WTC11 (cell line): ENCODE results near the gene DEDD2. TPM values are rescaled to one million over a fixed set of nuclear protein-coding genes. Genes with fewer than 3 reads are reported as not detected.

Source experiments
- ATAC-seq: fragments of 200-7000 bp; cut with Tn5 transposase; 2 replicates; pipeline ENCODE4 v1.10.0; 2021; ENCODE audit warnings: mild to moderate bottlenecking, moderate library complexity
- CTCF ChIA-PET: fragments of 300-600 bp; sonication (Branson Sonifier 250); formaldehyde crosslinking; loops from one replicate; lab custom pipeline; 2021; ENCODE audit warnings: antibody characterized with exemption; lab: Charles Lee
- POLR2A ChIA-PET: fragments of 350-600 bp; sonication (Branson Sonifier 250); formaldehyde crosslinking; loops from one replicate; lab custom pipeline; 2021; ENCODE audit warnings: antibody characterized with exemption; lab: Charles Lee
- DNase-seq: peaks from one replicate; pipeline ENCODE4 v3.0.0; 2021; ENCODE audit warnings: low spot score
- H3K27ac Mint-ChIP-seq: 2 replicates; pipeline ENCODE4 v1.8.0; 2021; ENCODE audit warnings: mixed read lengths
- H3K27me3 Mint-ChIP-seq: 2 replicates; pipeline ENCODE4 v1.8.0; 2021; ENCODE audit warnings: low read depth, mild to moderate bottlenecking, moderate library complexity, mixed read lengths
- H3K36me3 Mint-ChIP-seq: 2 replicates; pipeline ENCODE4 v1.8.0; 2021; ENCODE audit warnings: mixed read lengths
- H3K4me1 Mint-ChIP-seq: 2 replicates; pipeline ENCODE4 v1.8.0; 2022; ENCODE audit warnings: mixed read lengths
- H3K4me3 Mint-ChIP-seq: 2 replicates; pipeline ENCODE4 v1.8.0; 2021; ENCODE audit warnings: mild to moderate bottlenecking, moderate library complexity, mixed read lengths
- H3K9me3 Mint-ChIP-seq: 2 replicates; pipeline ENCODE4 v1.8.0; 2021; ENCODE audit warnings: mixed read lengths
- AFF4 ChIP-seq: sonication (generic); formaldehyde crosslinking; IDR thresholded peaks from 2 replicates; pipeline ENCODE4 v1.8.1; 2023; ENCODE audit warnings: mild to moderate bottlenecking, missing genetic modification reagents, borderline replicate concordance
- MLX ChIP-seq: sonication (generic); formaldehyde crosslinking; IDR thresholded peaks from 2 replicates; pipeline ENCODE4 v1.8.1; 2023; ENCODE audit warnings: mild to moderate bottlenecking, missing genetic modification reagents, moderate library complexity
- SOX15 ChIP-seq: fragments of 250-450 bp; sonication (Bioruptor Pico); IDR thresholded peaks from 2 replicates; pipeline ENCODE4 v1.9.0; 2021; ENCODE audit warnings: mild to moderate bottlenecking
- SP1 ChIP-seq: sonication (generic); formaldehyde crosslinking; conservative IDR thresholded peaks from 2 replicates; pipeline ENCODE4 v1.8.1; 2022; ENCODE audit warnings: missing genetic modification reagents
- ZNF138 ChIP-seq: sonication (generic); formaldehyde crosslinking; conservative IDR thresholded peaks from 2 replicates; pipeline ENCODE4 v1.8.1; 2022; ENCODE audit warnings: mild to moderate bottlenecking, moderate library complexity, missing genetic modification reagents
- ZNF232 ChIP-seq: sonication (generic); formaldehyde crosslinking; IDR thresholded peaks from 2 replicates; pipeline ENCODE4 v1.8.0; 2022; ENCODE audit warnings: mild to moderate bottlenecking, missing genetic modification reagents
- ZNF317 ChIP-seq: sonication (generic); formaldehyde crosslinking; IDR thresholded peaks from 2 replicates; pipeline ENCODE4 v1.8.1; 2023; ENCODE audit warnings: low read depth, mild to moderate bottlenecking, moderate library complexity, missing genetic modification reagents, borderline replicate concordance
- ZNF532 ChIP-seq: fragments of 250-450 bp; sonication (Bioruptor Pico); IDR thresholded peaks from 2 replicates; pipeline ENCODE4 v1.9.0; 2021; ENCODE audit warnings: mild to moderate bottlenecking, borderline replicate concordance
- total RNA-seq: library from RNA; stranded (reverse); gene quantifications from 3 replicates; pipeline ENCODE4 v1.2.3, GENCODE V29; 2021

The DEDD2 gene
- total RNA-seq, 1 experiment from 2014 or later = 37.7 TPM

GRCh38 chr19:42246143-42246921, 28.9 kb upstream of the DEDD2 start:
- Mint-ChIP-seq H3K36me3 (no peaks in the 10 kb centered on the region), H3K4me1 (peaks cover 43% of the 10 kb centered on the region), H3K9me3 (no peaks in the 10 kb centered on the region), H3K4me3 (no peak overlapping the region), H3K27me3 (no peaks in the 10 kb centered on the region), H3K27ac (peak overlapping the region; percentile 75)
- ATAC-seq = no peak
- TF ChIP-seq SP1 (CRISPR knock-in tag) (0 out of 2 replicates have a peak, but pooled peaks have one; percentile 28), ZNF232 (CRISPR knock-in tag) (0 out of 2 replicates have a peak, but pooled peaks have one; percentile 33), ZNF138 (CRISPR knock-in tag) (no peak), ZNF317 (0 out of 2 replicates have a peak, but pooled peaks have one; percentile 24)
- DNase-seq = peak; percentile 75
- CTCF ChIA-PET = interaction anchor here (0.5 to 7.8 kb wide), 16 partner anchors 9 to 137 kb away, joined by 3 to 239 read pairs (median 4); partner anchors contain the start of genes ERF and POU2F2
- POLR2A ChIA-PET = interaction anchor here (0.5 to 3.6 kb wide), 6 partner anchors 9 to 137 kb away, joined by 3 to 28 read pairs (median 4); partner anchors contain the start of gene ERF

GRCh38 chr19:42245231-42245630, 27.8 kb upstream of the DEDD2 start:
- ChIA-PET POLR2A (interaction anchor here (3.2 to 3.6 kb wide), 2 partner anchors 10 to 34 kb away, joined by 13 to 28 read pairs; partner anchors contain the start of gene ERF), CTCF (interaction anchor here (0.5 to 7.8 kb wide), 11 partner anchors 10 to 179 kb away, joined by 3 to 239 read pairs (median 5); partner anchors contain the start of gene ERF)
- H3K27me3 Mint-ChIP-seq = no peaks in the 10 kb centered on the region
- TF ChIP-seq MLX (CRISPR knock-in tag) = no peak
- TF ChIP-seq SOX15 (CRISPR knock-in tag) = no peak
- no peak for TF ChIP-seq AFF4 (CRISPR knock-in tag)
- TF ChIP-seq ZNF532 (CRISPR knock-in tag) = no peak
- ATAC-seq (no peak), DNase-seq (no peak)
- peaks cover 4% of the 10 kb centered on the region; the same call in 1 of the 2 replicates for H3K36me3 Mint-ChIP-seq
- H3K27ac Mint-ChIP-seq = peak overlapping the region; percentile 92; the same call in 1 of the 2 replicates
- no peaks in the 10 kb centered on the region for H3K9me3 Mint-ChIP-seq
- H3K4me1 Mint-ChIP-seq = peaks cover 38% of the 10 kb centered on the region
- peak overlapping the region; percentile 89 for H3K4me3 Mint-ChIP-seq
